Neuronal stem cell (in vitro differentiated cells): ENCODE data around the gene CIDEB.

ENCODE experiments used
- DNase-seq: peaks from one replicate; pipeline ENCODE4 v3.0.0-alpha.2; 2013; ENCODE audit warnings: low spot score
- H2AFZ ChIP-seq: one replicate; pipeline ENCODE4 v1.6.1; 2013; ENCODE audit warnings: mild to moderate bottlenecking, low read length, inconsistent platforms
- H2AK5ac ChIP-seq: 2 replicates; pipeline ENCODE4 v1.6.1; 2013; ENCODE audit warnings: low read depth, mild to moderate bottlenecking, inconsistent platforms, low read length, moderate library complexity, mixed read lengths
- H2BK120ac ChIP-seq: 2 replicates; pipeline ENCODE4 v1.6.1; 2013; ENCODE audit warnings: low read depth, mild to moderate bottlenecking, inconsistent platforms, low read length, moderate library complexity, mixed read lengths
- H2BK12ac ChIP-seq: one replicate; pipeline ENCODE4 v1.6.1; 2013; ENCODE audit warnings: low read length, inconsistent platforms
- H2BK15ac ChIP-seq: 2 replicates; pipeline ENCODE4 v1.6.1; 2013; ENCODE audit warnings: mild to moderate bottlenecking, low read length, inconsistent platforms, mixed read lengths
- H2BK5ac ChIP-seq: one replicate; pipeline ENCODE4 v1.6.1; 2013; ENCODE audit warnings: inconsistent platforms, mild to moderate bottlenecking, low read length, moderate library complexity
- H3K14ac ChIP-seq: one replicate; pipeline ENCODE4 v1.6.1; 2013; ENCODE audit warnings: low read length, inconsistent platforms
- H3K18ac ChIP-seq: 2 replicates; pipeline ENCODE4 v1.6.1; 2013; ENCODE audit warnings: low read length, inconsistent platforms
- H3K23ac ChIP-seq: 2 replicates; pipeline ENCODE4 v1.6.1; 2013; ENCODE audit warnings: low read depth, mild to moderate bottlenecking, mixed read lengths, low read length, inconsistent platforms; ENCODE audit not compliant: poor library complexity
- H3K27ac ChIP-seq: replicated peaks from 3 replicates; pipeline ENCODE4 v1.5.1; 2013; ENCODE audit warnings: low read length, inconsistent platforms
- H3K27me3 ChIP-seq, 3 experiments: 2 replicates each; pipeline ENCODE4 v1.6.1; 2013; ENCODE audit warnings: low read length in 3 of 3, mild to moderate bottlenecking in 2 of 3, inconsistent platforms in 1 of 3, low read depth in 1 of 3, mixed read lengths in 1 of 3, moderate library complexity in 1 of 3; ENCODE audit not compliant: control insufficient read depth in 3 of 3, insufficient read depth in 3 of 3
- H3K36me3 ChIP-seq, 2 donors: replicated peaks in 1 of 2; 2 replicates each; pipeline ENCODE4 v1.6.1; 2013; ENCODE audit warnings: low read length in 2 of 2; ENCODE audit not compliant: control insufficient read depth in 2 of 2, insufficient read depth in 2 of 2
- H3K4ac ChIP-seq: 2 replicates; pipeline ENCODE4 v1.6.1; 2013; ENCODE audit warnings: inconsistent platforms, mild to moderate bottlenecking, low read length, moderate library complexity
- H3K4me1 ChIP-seq, 2 donors: 1 replicate in 1 of 2; 2 replicates in 1 of 2; pipeline ENCODE4 v1.6.1; 2013; ENCODE audit warnings: low read length in 2 of 2, low read depth in 1 of 2; ENCODE audit not compliant: control insufficient read depth in 2 of 2, insufficient read depth in 1 of 2
- H3K4me2 ChIP-seq: one replicate; pipeline ENCODE4 v1.6.1; 2013; ENCODE audit warnings: mild to moderate bottlenecking, low read length, inconsistent platforms; ENCODE audit not compliant: insufficient read depth, poor library complexity, severe bottlenecking
- H3K4me3 ChIP-seq, 2 donors: 2 replicates each; pipeline ENCODE4 v1.5.1; 2013; ENCODE audit warnings: low read length in 2 of 2, mild to moderate bottlenecking in 2 of 2, inconsistent platforms in 1 of 2, moderate library complexity in 1 of 2
- H3K79me1 ChIP-seq: one replicate; pipeline ENCODE4 v1.6.1; 2013; ENCODE audit warnings: low read depth, mild to moderate bottlenecking, inconsistent platforms, low read length, moderate library complexity
- H3K9ac ChIP-seq: one replicate; pipeline ENCODE4 v1.6.1; 2013; ENCODE audit warnings: mild to moderate bottlenecking, low read depth, low read length, inconsistent platforms; ENCODE audit not compliant: poor library complexity
- H3K9me3 ChIP-seq, 2 donors: replicated peaks in 1 of 2; 2 replicates each; pipeline versions ENCODE3 to v1.6.1; 2013; ENCODE audit warnings: low read length in 2 of 2, mild to moderate bottlenecking in 2 of 2, inconsistent platforms in 1 of 2, low read depth in 1 of 2, mixed read lengths in 1 of 2, moderate library complexity in 1 of 2; ENCODE audit not compliant: control insufficient read depth in 2 of 2, insufficient read depth in 1 of 2
- H4K8ac ChIP-seq: one replicate; pipeline ENCODE4 v1.6.1; 2013; ENCODE audit warnings: low read depth, mild to moderate bottlenecking, inconsistent platforms, low read length, moderate library complexity
- H4K91ac ChIP-seq: one replicate; pipeline ENCODE4 v1.6.1; 2013; ENCODE audit warnings: low read length, low read depth, mild to moderate bottlenecking, inconsistent platforms; ENCODE audit not compliant: poor library complexity
- WGBS, 2 donors: extraction: QIAGEN DNeasy Blood & Tissue Kit; methylation state at CpG; one replicate each; pipeline ENCODE4 v1.1.7; 2013; ENCODE audit warnings: missing lambda C conversion rate in 2 of 2, mixed read lengths in 1 of 2; ENCODE audit not compliant: insufficient read length in 2 of 2, insufficient replicate concordance in 1 of 2; ENCODE audit errors: extremely low coverage in 2 of 2; 5-methylcytosine and 5-hydroxymethylcytosine counted together

CIDEB gene

GRCh38 chr14:24312736-24313507 lies 5.1 kb upstream of the CIDEB start:
- H3K9me3 ChIP-seq: peaks cover 0 to 7% of the 10 kb centered on the region in 2 donors
- H3K14ac ChIP-seq: no peak overlapping the region
- peak overlapping the region in 1 of 2 donors; percentile 37 for H3K4me3 ChIP-seq
- no peak overlapping the region for H4K91ac ChIP-seq
- H3K9ac ChIP-seq: no peak overlapping the region
- no peak overlapping the region for H2BK12ac ChIP-seq
- H3K27me3 ChIP-seq: peaks cover 0 to 13% (median 0%) of the 10 kb centered on the region in 3 experiments
- H2BK120ac ChIP-seq: no peak overlapping the region
- H3K27ac ChIP-seq: no peak overlapping the region
- peaks cover 6 to 27% of the 10 kb centered on the region in 2 donors for H3K36me3 ChIP-seq
- H3K4me1 ChIP-seq: no peaks in the 10 kb centered on the region
- H3K23ac ChIP-seq: no peak overlapping the region
- H3K79me1 ChIP-seq: no peaks in the 10 kb centered on the region
- H3K4me2 ChIP-seq: no peak overlapping the region
- H3K4ac ChIP-seq: no peak overlapping the region
- no peak overlapping the region for H2AK5ac ChIP-seq
- no peak overlapping the region for H2BK15ac ChIP-seq
- H3K18ac ChIP-seq: no peak overlapping the region
- DNase-seq: no peak
- no peak overlapping the region for H2AFZ ChIP-seq
- H2BK5ac ChIP-seq: no peak overlapping the region
- WGBS, 2 donors: no CpG with 5 or more reads among the region's 9 CpGs
- no peak overlapping the region for H4K8ac ChIP-seq

- H2BK12ac ChIP-seq: no peak overlapping the region
- H3K23ac ChIP-seq: no peak overlapping the region
- no peak overlapping the region for H2AK5ac ChIP-seq
- H2BK5ac ChIP-seq: no peak overlapping the region
- no peak overlapping the region for H2BK15ac ChIP-seq
- H3K4me1 ChIP-seq: no peaks in the 10 kb centered on the region
- DNase-seq: no peak
- no peak overlapping the region for H2AFZ ChIP-seq
- H3K9me3 ChIP-seq: peaks cover 0 to 7% of the 10 kb centered on the region in 2 donors
- H3K14ac ChIP-seq: no peak overlapping the region
- no peak overlapping the region for H3K4me3 ChIP-seq
- no peaks in the 10 kb centered on the region for H3K79me1 ChIP-seq
- peaks cover 0 to 10% (median 0%) of the 10 kb centered on the region in 3 experiments for H3K27me3 ChIP-seq
- no peak overlapping the region for H3K18ac ChIP-seq
- no peak overlapping the region for H3K27ac ChIP-seq
- peaks cover 6 to 34% of the 10 kb centered on the region in 2 donors for H3K36me3 ChIP-seq
- WGBS, 2 donors: no CpG with 5 or more reads among the region's 1 CpG
- H2BK120ac ChIP-seq: no peak overlapping the region
- no peak overlapping the region for H4K8ac ChIP-seq
- H3K4me2 ChIP-seq: no peak overlapping the region
- no peak overlapping the region for H4K91ac ChIP-seq
- H3K4ac ChIP-seq: no peak overlapping the region
- no peak overlapping the region for H3K9ac ChIP-seq
Measured at GRCh38 chr14:24311837-24312615, 4.2 kb upstream of the CIDEB start.

- DNase-seq: no peak
- Histone ChIP-seq H3K18ac (no peak within 1 kb of the TSS), H3K14ac (no peak within 1 kb of the TSS), H2AK5ac (no peak within 1 kb of the TSS), H4K8ac (no peak within 1 kb of the TSS), H3K9ac (peak within 1 kb of the TSS; percentile 1), H3K27ac (no peak within 1 kb of the TSS), H2BK120ac (no peak within 1 kb of the TSS), H2AFZ (no peak within 1 kb of the TSS), H4K91ac (no peak within 1 kb of the TSS), H3K4me1 (no peaks in the 10 kb centered on the region), H3K9me3 (peaks cover 0 to 3% of the 10 kb centered on the region in 2 donors), H2BK15ac (no peak within 1 kb of the TSS), H3K4ac (no peak within 1 kb of the TSS), H3K36me3 (peaks cover 11 to 45% of the 10 kb centered on the region in 2 donors), H3K79me1 (no peaks in the 10 kb centered on the region), H3K4me3 (no peak within 1 kb of the TSS), H3K23ac (no peak within 1 kb of the TSS), H2BK12ac (no peak within 1 kb of the TSS), H3K27me3 (peaks cover 0 to 2% (median 0%) of the 10 kb centered on the region in 3 experiments), H3K4me2 (no peak within 1 kb of the TSS), H2BK5ac (no peak within 1 kb of the TSS)
- no CpG with 5 or more reads among the region's 99 CpGs for WGBS, 2 donors
Measured at GRCh38 chr14:24310646-24311604, 3.1 kb upstream of the CIDEB start, which contains the start of gene LTB4R. Gene LTB4R, plus strand, starts transcription at chr14:24311502. Its CDS starts 4,150 bp downstream, at chr14:24315652.
